GM10266 (cell line): ENCODE measurements around the gene LGSN.

Experiments
- DNase-seq: peaks from one replicate; pipeline ENCODE4 v3.0.0; 2012; ENCODE audit errors: extremely low spot score
- CTCF ChIP-seq: IDR thresholded peaks from 2 replicates; pipeline ENCODE4 v1.5.1; 2012; ENCODE audit warnings: mild to moderate bottlenecking, low read depth; ENCODE audit not compliant: control insufficient read depth, insufficient read depth; ENCODE audit errors: missing control alignments

LGSN gene

GRCh38 chr6:63305277-63305676 lies 14.5 kb downstream of the LGSN start:
- no peak for DNase-seq
- TF ChIP-seq CTCF = no peak

GRCh38 chr6:63303476-63303875 lies 16.3 kb downstream of the LGSN start:
- DNase-seq = no peak
- no peak for TF ChIP-seq CTCF

- DNase-seq = no peak
- no peak for TF ChIP-seq CTCF
Observed at GRCh38 chr6:63299667-63300066, 20.1 kb downstream of the LGSN start.

- no peak for TF ChIP-seq CTCF
- no peak for DNase-seq
Observed at GRCh38 chr6:63295553-63296194, 24.1 kb downstream of the LGSN start.

- TF ChIP-seq CTCF = no peak
- no peak for DNase-seq
Observed at GRCh38 chr6:63290492-63291058, 29.2 kb downstream of the LGSN start.

GRCh38 chr6:63289269-63289872 lies 30.4 kb downstream of the LGSN start:
- no peak for TF ChIP-seq CTCF
- DNase-seq = no peak

GRCh38 chr6:63280639-63281180 lies 39.1 kb downstream of the LGSN start:
- DNase-seq = no peak
- no peak for TF ChIP-seq CTCF
